HG03432 (cell line): ENCODE measurements around the gene RBM12.
"Not testable (repeated sequence)": the region's sequence is repeated elsewhere in the genome, so short reads cannot be mapped to it uniquely, and the experiment has no call there.

Source experiments
- ATAC-seq: cut with Tn5 transposase; IDR thresholded peaks from one replicate; pipeline ENCODE4 v1.9.1; 2021; ENCODE audit warnings: mild to moderate bottlenecking, moderate library complexity; ENCODE audit not compliant: unreplicated experiment

The RBM12 gene

DNA sequence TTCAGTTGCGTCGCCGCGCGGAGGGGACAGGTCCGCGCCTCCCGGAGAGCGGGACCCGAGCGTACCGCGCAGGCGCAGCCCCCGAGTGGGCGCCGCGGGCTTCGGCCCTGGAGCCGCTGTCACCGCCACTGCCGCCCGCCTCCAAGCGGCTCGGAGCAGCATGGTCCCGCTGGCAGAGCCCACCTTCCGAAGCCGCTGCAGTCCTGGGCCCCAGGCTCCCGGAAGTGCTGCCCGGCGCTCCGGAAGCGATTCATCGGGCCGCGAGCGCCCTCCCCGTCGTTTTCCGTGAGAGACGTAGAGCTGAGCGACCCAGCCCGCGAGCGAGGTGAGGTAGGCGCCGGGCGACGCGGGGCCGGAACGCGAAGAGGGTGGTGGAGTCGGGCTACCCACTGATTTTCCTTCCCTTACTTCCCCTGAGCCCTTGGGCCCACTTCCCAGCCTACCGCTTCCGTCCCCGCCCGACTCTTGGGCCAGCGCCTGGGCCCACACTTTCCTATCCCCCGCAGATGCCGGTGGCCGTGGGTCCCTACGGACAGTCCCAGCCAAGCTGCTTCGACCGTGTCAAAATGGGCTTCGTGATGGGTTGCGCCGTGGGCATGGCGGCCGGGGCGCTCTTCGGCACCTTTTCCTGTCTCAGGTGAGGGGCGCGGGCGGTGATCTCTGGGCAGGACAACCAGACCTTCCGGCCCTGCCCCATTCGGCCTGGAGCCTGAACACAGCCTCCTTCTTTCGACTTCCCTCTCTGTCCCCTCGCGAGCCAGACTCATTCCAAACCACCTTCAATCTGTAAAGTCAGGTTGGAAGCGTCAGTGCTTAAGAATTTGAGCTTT, 34.6 kb upstream of the RBM12 start, which contains the start of the genes NFS1 and ROMO1:
TSS of gene NFS1 (minus strand) at position 226 of the 830 bp plus-strand sequence. CDS start at position 162, 64 bp downstream.
TSS of gene ROMO1 (plus strand) at position 279 of the 830 bp plus-strand sequence. CDS start at position 507, 228 bp downstream.
- ATAC-seq = peak; percentile 81

DNA sequence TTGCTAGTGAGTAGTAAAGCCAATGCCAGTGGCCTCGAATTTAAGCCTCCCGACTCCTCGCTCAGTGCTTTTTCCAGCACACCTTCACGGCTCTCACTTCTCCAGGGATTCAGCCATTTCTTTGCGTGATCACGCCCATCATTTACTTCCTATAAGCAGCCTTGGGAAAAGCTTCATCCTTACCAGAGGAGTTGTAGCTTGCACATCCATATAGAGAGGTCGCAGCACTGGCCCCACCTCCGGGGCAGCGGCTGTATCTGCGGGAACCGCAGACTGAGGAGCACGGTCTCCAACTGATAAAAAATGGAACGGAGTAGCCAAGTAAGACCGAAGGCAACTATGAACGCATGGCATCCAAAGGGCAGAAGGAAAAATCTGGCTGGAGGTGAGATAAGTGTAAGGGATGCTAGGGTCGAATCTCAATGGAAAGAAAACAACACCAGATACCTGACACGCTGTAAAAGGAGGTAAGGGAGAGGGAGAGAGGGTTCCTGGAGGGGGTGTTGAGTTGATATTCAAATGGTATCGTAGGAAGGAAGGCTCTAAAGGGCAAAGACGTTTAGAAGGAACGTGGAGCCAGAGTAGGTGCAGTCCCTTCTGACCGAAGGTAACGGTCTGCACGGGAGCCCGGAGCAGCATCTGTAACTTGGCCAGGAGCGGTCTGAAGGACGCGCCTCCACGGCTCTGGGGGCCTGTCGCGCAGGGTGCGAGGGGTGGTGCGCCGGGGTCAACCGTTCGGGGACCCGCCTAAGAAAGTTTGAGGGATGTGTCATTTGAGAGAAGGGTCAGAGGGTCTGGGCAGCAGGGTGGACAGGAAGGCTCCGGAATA, 33.8 kb upstream of the RBM12 start:
- peak; percentile 36 for ATAC-seq

DNA sequence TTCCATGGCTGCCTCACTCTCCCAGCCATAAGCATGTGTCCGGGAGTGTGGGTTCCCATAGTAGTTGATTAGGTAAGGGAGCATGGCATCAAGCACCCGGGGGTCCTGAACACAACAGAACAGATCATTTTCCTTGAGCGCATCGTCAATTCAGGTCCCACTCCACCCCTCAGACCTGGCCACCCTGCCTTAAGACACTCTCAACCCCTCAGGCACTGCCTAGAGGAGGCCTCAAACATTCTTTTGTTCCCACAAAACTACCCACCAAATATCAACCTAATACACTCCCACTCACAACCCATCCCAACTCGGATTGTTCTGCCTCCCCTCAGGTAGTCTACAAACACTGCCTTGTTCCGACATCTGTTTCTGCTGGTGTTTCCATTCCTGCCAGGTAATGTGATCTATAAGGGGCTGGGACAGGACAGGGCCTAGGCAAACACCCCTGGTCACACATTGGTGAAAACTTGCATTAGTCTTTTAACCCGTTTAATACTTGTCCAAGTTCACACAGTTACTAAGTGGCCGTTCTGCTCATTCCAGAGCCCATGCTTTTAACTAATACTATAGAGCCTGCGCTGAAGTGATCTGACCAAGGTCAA, 33.1 kb upstream of the RBM12 start:
- ATAC-seq = no peak

- no peak for ATAC-seq
Measured at GRCh38 chr20:35695978-35696377, 31.3 kb upstream of the RBM12 start.

DNA sequence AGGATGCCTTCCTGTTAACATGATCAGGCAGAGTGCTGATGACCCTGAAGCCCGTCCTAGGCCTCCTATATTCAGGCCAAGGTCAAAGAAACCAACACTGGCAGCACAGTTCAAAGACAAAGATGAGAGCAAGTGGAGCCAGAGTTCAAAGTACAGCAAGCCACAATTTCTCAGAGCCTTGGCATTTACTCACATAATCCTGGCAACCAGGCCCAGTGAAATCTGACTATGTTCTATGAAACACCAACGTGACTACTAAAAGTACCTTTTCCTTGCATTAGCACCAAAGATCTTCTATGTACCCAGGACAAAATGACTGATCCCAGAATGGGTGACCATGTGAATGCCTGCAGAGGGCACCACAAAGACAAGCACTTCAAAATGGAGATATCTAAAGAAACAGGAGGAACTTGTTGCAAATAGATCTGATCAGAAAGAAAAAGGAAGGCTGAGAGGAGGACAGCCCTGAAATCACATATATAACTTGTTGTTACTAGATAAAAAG, 30.6 kb upstream of the RBM12 start:
- ATAC-seq = no peak

DNA sequence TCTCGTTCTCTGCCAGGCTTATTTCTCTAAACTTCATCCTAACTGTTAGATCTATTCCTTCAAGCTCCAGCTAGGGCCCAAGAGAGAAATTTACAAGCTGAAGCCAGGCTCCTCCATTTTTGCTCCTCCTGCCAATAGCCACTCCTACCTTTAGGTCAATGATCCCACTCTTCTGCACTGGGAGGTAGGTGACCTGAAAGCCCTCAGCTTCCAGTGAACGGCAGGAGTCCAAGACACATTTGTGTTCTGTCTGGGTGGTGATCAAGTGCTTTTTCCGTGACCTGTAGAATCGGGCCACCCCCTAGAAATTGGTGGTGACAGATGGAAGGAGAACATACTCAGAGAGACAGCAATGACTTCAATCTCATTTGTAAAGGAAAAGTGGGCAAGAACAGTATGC, 25.6 kb upstream of the RBM12 start:
- ATAC-seq = no peak

GRCh38 chr20:35686872-35687271, 22.2 kb upstream of the RBM12 start:
- ATAC-seq = not testable (repeated sequence)

DNA sequence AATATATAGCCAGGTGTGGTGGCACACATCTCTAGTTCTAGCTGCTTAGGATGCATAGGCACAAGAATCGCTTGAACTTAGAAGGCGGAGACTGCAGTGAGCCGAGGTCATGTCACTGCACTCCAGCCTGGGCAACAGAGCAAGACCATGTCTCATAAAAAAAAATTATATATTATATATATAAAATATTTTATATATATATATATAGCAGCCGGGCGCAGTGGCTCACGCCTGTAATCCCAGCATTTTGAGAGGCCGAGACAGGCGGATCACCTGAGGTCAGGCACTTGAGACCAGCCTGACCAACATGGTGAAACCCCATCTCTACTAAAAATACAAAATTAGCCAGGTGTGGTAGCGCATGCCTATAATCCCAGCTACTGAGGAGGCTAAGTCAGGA, 20.7 kb upstream of the RBM12 start:
- not testable (repeated sequence) for ATAC-seq

DNA sequence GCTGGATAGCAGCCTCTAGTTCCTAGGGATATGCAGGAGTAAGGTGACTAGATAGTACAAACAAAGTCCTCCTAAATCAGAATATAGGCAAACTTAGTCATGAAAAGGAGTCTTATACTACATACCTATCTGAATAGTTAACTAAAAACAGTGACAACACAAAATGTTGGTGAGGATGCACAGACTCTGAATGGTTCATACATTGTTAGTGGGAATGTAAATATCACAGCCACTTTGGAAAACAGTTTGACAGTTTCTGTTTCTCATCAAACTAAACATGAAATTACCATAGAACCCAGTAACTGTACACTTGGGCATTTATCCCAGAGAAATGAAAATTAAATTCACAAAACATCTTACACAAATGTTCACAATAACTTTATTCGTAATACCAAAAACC, 17.3 kb upstream of the RBM12 start:
- ATAC-seq = no peak

DNA sequence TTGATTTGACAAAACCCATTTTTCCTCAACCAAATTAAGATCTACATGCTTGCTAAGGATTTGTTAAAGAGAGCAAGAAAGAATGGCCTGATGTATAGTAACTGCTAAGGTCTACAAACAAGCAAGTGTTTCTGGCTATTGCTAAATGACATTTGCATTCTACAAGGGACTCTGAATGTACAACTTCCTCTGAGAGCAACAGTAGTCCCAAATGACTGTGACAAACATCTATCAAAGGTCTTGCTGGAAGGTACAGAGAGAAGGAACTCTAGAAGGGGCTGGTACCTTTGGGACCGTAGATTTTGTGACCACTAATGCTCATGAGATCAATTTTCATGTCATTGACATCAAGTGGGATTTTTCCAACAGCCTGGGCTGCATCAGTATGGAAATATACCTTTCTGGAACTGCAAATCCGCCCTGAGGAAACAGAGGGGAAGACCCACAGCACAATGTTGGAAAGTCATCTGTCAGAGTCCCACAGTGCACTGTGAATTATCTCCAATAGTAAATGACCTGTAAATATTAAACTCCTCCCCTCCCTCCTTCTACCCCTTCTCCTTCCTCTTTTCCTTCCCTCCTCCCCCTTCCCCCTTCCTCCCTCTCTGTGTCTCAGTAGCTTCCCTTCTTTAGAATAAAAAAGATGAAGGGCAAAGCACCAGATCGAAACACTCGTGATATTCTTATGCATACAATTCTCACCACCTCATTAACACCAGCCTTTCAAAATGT, 15.9 kb upstream of the RBM12 start:
- no peak for ATAC-seq

GRCh38 chr20:35674921-35675320, 10.2 kb upstream of the RBM12 start:
- ATAC-seq = no peak

DNA sequence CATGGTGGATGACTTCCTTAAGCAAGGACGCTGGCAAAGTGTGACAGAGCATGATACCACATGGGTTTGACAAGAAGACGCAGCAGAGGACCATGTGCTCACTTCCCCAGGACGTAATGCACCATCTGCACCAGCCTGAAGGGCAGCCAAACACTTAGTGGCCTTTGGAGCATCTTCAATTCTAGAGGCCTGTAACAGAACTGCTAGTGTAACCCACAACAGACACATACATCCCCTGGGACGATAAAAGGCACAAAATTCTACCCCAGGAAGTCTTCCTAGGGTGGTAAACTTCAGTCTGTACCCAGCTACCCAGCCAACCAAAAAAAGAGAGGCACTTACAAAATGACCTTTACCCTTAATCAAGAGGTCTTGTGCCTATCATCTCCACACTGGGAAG, 9.2 kb upstream of the RBM12 start:
- ATAC-seq = no peak

GRCh38 chr20:35669681-35670080, 5.0 kb upstream of the RBM12 start:
- ATAC-seq = no peak

DNA sequence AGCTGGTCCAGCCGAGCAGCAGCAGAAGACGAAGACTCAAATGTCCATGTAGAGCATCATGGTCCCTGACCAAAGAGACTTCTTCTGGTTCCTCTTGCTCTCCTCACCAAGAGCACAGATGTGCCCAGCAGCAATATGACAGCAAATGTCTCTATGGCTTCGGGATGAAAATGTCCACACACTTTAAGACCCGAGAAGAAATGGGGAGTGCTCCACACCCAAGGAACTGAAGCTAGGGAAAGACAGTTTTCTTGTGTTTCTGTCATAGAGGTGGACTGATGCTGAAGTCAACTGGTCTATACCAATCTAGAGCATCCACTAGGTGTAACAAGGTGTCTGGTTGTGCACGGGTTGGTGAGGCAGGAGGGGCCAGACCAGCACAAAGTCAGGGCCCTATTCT, 4.5 kb upstream of the RBM12 start:
- no peak for ATAC-seq

DNA sequence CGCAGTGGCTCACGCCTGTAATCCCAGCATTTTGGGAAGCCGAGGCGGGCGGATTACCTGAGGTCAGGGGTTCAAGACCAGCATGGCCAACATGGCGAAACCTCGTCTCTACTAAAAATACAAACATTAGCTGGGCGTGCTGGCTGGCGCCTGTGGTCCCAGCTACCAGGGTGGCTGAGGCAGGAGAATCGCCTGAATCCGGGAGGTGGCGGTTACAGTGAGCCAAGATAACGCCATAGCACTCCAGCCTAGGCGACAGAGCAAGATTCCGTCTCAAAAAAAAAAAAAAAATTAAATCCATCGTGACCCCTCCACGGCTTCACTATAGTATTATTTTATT, 1.2 kb upstream of the RBM12 start:
- ATAC-seq = no peak

- peak; percentile 26 for ATAC-seq
Measured at GRCh38 chr20:35663516-35664465, 909 bp downstream of the RBM12 start.

DNA sequence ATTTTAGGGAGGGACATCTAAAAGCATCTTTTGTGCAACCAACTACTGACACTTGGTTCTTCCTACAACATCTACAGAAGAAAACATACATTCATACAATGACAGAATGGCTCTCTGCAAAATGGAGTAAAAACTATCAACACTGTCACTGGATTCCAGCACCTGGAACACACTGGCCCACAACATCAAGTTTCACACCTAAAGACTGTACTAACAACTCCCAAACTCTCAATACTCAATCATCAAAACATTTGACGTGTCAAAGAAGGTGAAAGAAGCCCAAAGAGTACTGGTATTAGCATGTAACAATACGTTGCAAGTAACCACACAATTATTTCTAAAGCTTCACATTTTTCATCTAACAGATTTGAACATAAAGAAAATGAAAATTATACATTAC, 2.1 kb downstream of the RBM12 start:
- no peak for ATAC-seq

- ATAC-seq = no peak
Measured at GRCh38 chr20:35661908-35662307, 2.8 kb downstream of the RBM12 start.

- ATAC-seq = no peak
Measured at GRCh38 chr20:35661053-35661452, 3.6 kb downstream of the RBM12 start.
